ENCODE measurements around the gene PIH1D1.
"Not testable (repeated sequence)": the region's sequence is repeated elsewhere in the genome, so short reads cannot be mapped to it uniquely, and the experiment has no call there.

The PIH1D1 gene

GRCh38 chr19:49479975-49480628, 28.5 kb upstream of the PIH1D1 start:
- no peak for DNase-seq (ENCODE audit: extremely low read depth, low read depth)
- no peak overlapping the region for H3K4me3 ChIP-seq (replicated peaks; ENCODE audit: low read depth, low read length)
- TF ChIP-seq CTCF (IDR thresholded peaks at IDR 0.05; ENCODE audit: low read depth, low read length, missing control alignments): no peak

GRCh38 chr19:49475995-49476880, 24.6 kb upstream of the PIH1D1 start:
- H3K4me3 ChIP-seq (replicated peaks; ENCODE audit: low read depth, low read length): no peak overlapping the region
- TF ChIP-seq CTCF (IDR thresholded peaks at IDR 0.05; ENCODE audit: low read depth, low read length, missing control alignments): peak; percentile 65
- no peak for DNase-seq (ENCODE audit: extremely low read depth, low read depth)

- H3K4me3 ChIP-seq (replicated peaks; ENCODE audit: low read depth, low read length): no peak overlapping the region
- no peak for DNase-seq (ENCODE audit: extremely low read depth, low read depth)
- TF ChIP-seq CTCF (IDR thresholded peaks at IDR 0.05; ENCODE audit: low read depth, low read length, missing control alignments): no peak
These were observed 23.7 kb upstream of the PIH1D1 start for GRCh38 chr19:49475191-49475917.

- peak overlapping the region; percentile 61 for H3K4me3 ChIP-seq (replicated peaks; ENCODE audit: low read depth, low read length)
- no peak for TF ChIP-seq CTCF (IDR thresholded peaks at IDR 0.05; ENCODE audit: low read depth, low read length, missing control alignments)
- DNase-seq (ENCODE audit: extremely low read depth, low read depth): no peak
These were observed 22.9 kb upstream of the PIH1D1 start for GRCh38 chr19:49474542-49474924.

- peak; percentile 98 for TF ChIP-seq CTCF (IDR thresholded peaks at IDR 0.05; ENCODE audit: low read depth, low read length, missing control alignments)
- no peak for DNase-seq (ENCODE audit: extremely low read depth, low read depth)
- peak within 1 kb of the TSS; percentile 61 for H3K4me3 ChIP-seq (replicated peaks; ENCODE audit: low read depth, low read length)
These were observed 22.4 kb upstream of the PIH1D1 start, which contains the start of gene FLT3LG for GRCh38 chr19:49473868-49474541. FLT3LG (plus strand) TSS chr19:49474215; CDS start chr19:49474640, 425 bp downstream.

- H3K4me3 ChIP-seq (replicated peaks; ENCODE audit: low read depth, low read length): peak overlapping the region; percentile 61
- not testable (repeated sequence) for DNase-seq (ENCODE audit: extremely low read depth, low read depth)
These were observed 21.9 kb upstream of the PIH1D1 start for GRCh38 chr19:49473501-49473867.

Data from HFF-Myc (cell line).